ENCODE data around the gene RNF212.

Gene RNF212

DNA sequence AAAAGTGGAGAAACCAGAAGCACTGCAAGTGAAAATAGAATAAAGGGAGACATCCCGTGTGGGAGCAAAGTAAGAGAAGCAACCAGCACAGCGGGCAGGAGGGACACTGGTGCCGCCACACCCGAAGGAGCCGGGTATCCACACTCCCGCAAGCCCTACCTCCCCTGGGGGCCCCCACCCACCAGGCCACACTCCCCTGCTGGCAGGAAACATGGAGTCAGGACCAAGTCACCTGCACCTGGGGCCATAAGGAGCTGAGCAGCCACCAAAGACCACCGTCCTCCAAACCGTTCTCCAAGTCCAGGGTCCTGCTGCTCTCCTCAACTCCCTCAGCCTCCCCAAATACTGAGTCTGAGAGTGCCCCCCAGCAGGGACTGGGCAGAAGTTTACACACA, 71.4 kb downstream of the RNF212 start:
- in situ Hi-C loops (cut with MboI; ENCODE audit: low pct_unique_long_range_greater_than_20kb, low sequenced_read_pairs, unreplicated experiment), result no loop called here
- TF ChIP-seq, protein P1, sequence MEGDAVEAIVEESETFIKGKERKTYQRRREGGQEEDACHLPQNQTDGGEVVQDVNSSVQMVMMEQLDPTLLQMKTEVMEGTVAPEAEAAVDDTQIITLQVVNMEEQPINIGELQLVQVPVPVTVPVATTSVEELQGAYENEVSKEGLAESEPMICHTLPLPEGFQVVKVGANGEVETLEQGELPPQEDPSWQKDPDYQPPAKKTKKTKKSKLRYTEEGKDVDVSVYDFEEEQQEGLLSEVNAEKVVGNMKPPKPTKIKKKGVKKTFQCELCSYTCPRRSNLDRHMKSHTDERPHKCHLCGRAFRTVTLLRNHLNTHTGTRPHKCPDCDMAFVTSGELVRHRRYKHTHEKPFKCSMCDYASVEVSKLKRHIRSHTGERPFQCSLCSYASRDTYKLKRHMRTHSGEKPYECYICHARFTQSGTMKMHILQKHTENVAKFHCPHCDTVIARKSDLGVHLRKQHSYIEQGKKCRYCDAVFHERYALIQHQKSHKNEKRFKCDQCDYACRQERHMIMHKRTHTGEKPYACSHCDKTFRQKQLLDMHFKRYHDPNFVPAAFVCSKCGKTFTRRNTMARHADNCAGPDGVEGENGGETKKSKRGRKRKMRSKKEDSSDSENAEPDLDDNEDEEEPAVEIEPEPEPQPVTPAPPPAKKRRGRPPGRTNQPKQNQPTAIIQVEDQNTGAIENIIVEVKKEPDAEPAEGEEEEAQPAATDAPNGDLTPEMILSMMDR (IDR thresholded peaks at IDR 0.05; ENCODE audit: extremely low read depth, insufficient read depth, missing control alignments), result no peak
- DNase-seq (ENCODE audit: low spot score), result no peak

DNA sequence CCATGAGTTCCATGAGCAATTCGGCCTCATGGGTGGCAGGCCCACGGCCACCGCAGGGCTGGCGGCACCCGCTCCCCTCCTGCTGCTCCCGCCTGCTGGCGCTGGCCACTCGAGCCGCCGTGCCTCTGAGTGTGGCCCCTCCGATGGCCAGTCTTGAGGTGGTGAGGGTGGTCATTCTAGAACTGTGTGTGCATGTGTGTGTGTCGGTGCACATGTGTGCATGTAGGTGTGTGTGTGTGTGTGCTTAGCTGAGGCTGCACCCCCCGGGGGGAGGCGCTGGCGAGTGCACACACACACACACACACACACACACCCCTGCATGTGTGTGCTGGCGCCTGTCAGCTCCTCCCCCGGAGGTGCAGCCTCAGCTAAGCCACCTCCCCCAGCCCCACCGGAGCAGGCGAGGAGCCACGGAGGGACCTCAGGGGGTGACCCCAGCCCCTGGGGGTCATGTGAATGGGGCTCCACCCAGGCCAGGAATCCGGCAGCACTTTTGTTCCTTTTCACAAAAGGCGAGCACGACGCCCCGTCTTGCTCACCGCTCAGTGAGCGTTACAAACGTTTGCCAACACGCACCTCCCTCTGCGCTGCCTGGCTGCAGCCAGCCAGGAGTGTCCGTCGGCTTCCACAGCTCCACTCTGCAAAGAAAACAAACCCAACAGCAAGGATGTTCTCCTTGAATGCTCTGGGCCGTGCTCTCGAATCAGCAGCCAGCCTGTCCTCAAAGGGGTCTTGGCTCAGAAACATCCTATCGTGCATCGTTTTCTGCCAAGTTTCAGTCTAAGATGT, 72.0 kb downstream of the RNF212 start:
- DNase-seq (ENCODE audit: low spot score), result no peak
- in situ Hi-C loops (cut with MboI; ENCODE audit: low pct_unique_long_range_greater_than_20kb, low sequenced_read_pairs, unreplicated experiment), result no loop called here
- TF ChIP-seq, protein P1 (IDR thresholded peaks at IDR 0.05; ENCODE audit: extremely low read depth, insufficient read depth, missing control alignments), result no peak

DNA sequence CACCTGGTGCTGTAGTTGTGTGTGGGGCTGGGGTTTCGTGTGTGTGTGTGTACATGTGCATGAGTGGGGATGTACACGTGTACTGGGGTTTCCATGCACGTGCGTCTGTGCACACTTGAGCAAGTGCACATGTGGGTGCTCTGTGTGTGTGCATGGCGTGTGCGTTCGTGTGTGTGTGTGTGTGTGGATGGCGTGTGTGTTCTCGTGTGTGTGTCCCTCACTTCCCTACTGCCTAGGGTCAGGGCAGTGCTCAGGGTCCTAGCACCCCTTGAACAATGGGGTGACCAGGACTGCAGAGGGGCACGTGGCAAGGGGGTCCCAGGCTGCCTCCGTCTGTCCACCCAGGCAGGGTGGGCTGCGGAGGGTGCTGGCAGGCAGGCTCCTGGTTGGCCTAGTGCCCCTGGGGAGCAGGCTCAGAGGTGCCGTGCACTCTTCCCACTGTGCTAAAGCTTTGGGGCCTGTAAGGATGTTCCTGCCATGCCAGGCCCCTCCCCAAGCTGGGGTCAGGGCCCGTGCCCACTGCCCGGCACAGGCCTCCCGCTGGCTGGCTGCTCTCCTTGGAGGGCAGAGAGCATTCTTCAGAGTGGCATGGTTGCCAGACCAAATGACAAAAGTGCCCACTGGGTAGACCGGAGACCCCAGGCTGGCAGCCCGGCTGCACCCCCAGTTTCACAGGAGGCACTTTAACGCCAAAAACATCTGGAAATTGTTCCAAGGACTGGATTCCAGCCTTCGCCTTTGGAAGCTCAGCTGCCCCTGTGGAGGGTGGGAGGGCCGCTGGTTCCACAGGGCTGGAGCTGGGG, 72.8 kb downstream of the RNF212 start:
- in situ Hi-C loops (cut with MboI; ENCODE audit: low pct_unique_long_range_greater_than_20kb, low sequenced_read_pairs, unreplicated experiment), result no loop called here
- no peak for DNase-seq (ENCODE audit: low spot score)
- TF ChIP-seq, protein P1 (IDR thresholded peaks at IDR 0.05; ENCODE audit: extremely low read depth, insufficient read depth, missing control alignments), result no peak

DNA sequence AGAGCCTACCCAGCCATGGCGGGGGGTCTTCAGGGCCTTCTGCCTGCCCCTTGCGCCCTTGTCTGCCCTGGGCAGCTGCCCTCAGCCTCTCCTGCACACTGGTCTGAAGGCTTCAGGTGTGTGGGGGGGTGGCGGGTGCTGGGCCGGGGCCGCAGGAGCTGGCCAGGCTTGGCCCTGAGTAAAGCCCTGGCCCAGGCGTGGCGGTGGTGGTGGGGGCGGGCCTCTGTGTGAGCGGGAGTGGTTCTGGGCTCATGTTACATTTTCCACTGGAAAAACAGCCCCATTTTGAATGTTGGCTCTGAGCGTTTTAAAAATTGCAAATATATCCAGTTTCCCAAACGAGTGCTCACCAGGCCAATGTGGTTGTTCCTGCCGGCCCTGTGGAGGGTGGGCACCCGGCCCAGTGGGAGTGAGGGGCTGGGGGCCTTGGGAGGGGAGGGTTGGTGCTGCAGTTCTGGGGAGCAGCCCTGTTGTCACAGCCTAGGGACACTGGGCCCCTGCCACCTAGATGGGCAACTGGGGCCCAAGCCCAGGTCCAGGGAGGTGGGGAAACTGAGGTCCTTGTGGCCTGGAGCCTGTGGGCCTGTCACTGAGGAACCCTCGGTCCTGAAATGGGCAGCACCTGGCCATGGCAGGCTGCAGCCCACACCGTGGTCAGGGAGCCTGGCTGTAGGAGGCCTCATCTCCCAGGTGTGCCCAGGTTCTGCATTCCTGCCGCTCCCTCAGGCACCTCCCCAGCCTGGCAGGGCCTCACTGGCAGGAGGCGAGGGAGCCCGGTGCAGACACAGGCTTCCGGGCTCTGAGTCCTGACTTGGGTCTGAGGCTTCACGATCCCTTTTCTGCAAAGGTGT, 73.6 kb downstream of the RNF212 start:
- TF ChIP-seq, protein P1 (IDR thresholded peaks at IDR 0.05; ENCODE audit: extremely low read depth, insufficient read depth, missing control alignments), result no peak
- in situ Hi-C loops (cut with MboI; ENCODE audit: low pct_unique_long_range_greater_than_20kb, low sequenced_read_pairs, unreplicated experiment), result no loop called here
- no peak for DNase-seq (ENCODE audit: low spot score)

DNA sequence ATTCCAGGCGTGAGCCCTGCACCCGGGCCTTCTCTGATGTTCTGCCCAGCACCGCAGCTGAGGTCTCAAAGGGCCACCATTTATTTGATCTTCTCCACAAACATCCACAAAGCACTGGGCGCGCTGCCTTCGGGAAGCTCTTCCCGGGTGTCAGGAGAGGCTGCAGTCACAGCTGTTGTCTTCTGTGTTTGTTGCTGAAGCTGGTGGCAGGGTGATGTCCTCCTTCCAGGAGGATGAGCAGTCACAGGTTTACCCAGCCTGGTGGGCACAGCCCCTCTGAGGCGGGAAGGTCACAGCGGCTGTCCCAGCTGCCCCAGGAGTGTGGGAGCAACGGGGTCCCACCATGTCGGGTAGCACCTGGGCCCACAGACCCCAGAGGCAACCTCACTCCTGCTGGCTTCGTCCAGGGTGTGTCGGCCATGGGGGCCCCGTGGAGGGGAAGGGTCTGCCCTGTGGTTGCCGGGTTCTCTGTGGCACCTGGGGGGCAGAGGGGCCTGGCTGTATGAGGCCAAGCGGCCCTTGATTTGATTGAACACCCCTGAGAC, 74.3 kb downstream of the RNF212 start:
- no peak for DNase-seq (ENCODE audit: low spot score)
- in situ Hi-C loops (cut with MboI; ENCODE audit: low pct_unique_long_range_greater_than_20kb, low sequenced_read_pairs, unreplicated experiment), result no loop called here
- TF ChIP-seq, protein P1 (IDR thresholded peaks at IDR 0.05; ENCODE audit: extremely low read depth, insufficient read depth, missing control alignments), result no peak
